ENCODE measurements around the gene MT1B.
"Not testable (repeated sequence)": the region's sequence is repeated elsewhere in the genome, so short reads cannot be mapped to it uniquely, and the experiment has no call there.

The MT1B gene

DNA sequence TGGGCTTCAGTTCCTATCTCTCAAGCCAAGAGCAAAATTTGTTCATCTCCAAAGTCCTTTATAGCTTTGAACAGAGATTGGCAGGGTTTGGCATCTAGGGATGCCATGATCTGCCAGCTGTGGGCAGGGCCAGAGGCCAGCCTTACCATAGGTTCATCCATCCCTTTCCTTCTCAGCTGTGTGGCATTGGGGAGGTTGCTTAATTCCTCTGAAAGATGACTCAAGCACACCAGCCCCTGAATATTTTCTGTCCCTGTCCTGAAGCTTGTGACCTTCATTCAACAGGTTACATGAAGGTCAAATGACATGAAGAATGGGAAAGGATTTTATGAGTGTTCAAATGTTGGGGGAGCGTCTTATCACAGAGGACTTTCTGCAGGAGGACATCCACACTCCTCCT lies 12.8 kb downstream of the MT1B start:
- ATAC-seq: no peak
- peaks cover 34% of the 10 kb centered on the region for H3K4me1 Mint-ChIP-seq
- no peak overlapping the region for H3K27ac Mint-ChIP-seq
- H3K4me3 Mint-ChIP-seq: no peak overlapping the region
- H3K27me3 Mint-ChIP-seq: peaks cover 82% of the 10 kb centered on the region
- no peaks in the 10 kb centered on the region for H3K9me3 Mint-ChIP-seq
- no peaks in the 10 kb centered on the region for H3K36me3 Mint-ChIP-seq

- ATAC-seq, H3K36me3 Mint-ChIP-seq, H3K27ac Mint-ChIP-seq, H3K4me3 Mint-ChIP-seq, H3K9me3 Mint-ChIP-seq: not testable (repeated sequence)
- peaks cover 39% of the 10 kb centered on the region for H3K4me1 Mint-ChIP-seq
- peaks cover 92% of the 10 kb centered on the region for H3K27me3 Mint-ChIP-seq
Measured at GRCh38 chr16:56665286-56666261, 13.9 kb downstream of the MT1B start.

DNA sequence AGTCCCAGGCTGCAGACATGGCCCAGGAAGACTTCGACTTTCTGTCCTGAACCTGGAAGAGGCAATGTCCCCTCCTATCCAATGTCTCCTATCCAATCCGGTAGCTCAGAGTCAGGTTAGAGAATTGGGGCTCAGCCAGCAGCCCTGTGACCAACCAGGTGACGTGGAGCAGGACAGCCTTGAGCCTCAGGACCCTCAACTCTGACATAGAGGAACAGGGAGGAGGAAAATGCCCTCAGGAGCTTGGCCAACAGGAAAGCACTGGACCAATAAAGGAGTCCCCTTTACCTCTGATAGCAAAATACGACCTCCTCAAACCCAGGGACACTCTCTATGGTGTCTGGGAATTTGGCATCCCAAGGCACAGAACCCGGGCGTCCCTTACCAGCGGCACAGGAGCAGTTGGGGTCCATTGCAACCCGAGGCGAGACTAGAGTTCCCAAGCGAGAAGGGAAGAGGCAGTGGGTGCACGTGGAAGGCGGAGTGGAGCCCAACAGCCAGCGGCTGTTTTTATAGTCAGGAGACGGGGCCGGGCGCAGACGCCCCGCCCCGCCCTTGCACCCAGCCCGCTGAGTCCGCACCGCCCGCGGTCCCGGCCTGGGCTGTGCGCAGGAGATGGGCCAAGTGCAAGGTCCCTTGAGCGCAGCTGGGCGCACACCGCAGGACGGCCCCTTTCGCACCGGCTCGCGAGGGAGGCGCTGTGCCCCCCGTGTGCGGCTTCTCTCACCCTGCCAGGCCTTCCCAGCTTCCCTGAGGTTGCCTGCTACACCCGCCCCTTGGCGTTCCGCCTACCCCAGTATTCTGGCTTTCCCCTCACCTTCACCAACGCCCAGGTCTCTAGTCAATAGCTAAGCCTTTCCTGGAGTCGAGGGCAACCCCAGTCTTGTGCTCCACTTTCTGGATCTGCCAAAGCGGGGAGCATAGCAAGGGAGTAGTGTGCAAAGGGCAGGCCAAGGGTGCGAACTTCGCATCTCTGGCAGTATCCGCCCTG lies 16.2 kb downstream of the MT1B start, which contains the start of gene MT1G:
TSS of gene MT1G (minus strand) at position 485 of the 991 bp plus-strand sequence. CDS start at position 413, 72 bp downstream.
- Mint-ChIP-seq H3K36me3 (no peaks in the 10 kb centered on the region), H3K4me3 (no peak within 1 kb of the TSS), H3K9me3 (no peaks in the 10 kb centered on the region), H3K4me1 (peaks cover 32% of the 10 kb centered on the region), H3K27ac (no peak within 1 kb of the TSS), H3K27me3 (peaks cover 96% of the 10 kb centered on the region)
- peak; percentile 34 for ATAC-seq

DNA sequence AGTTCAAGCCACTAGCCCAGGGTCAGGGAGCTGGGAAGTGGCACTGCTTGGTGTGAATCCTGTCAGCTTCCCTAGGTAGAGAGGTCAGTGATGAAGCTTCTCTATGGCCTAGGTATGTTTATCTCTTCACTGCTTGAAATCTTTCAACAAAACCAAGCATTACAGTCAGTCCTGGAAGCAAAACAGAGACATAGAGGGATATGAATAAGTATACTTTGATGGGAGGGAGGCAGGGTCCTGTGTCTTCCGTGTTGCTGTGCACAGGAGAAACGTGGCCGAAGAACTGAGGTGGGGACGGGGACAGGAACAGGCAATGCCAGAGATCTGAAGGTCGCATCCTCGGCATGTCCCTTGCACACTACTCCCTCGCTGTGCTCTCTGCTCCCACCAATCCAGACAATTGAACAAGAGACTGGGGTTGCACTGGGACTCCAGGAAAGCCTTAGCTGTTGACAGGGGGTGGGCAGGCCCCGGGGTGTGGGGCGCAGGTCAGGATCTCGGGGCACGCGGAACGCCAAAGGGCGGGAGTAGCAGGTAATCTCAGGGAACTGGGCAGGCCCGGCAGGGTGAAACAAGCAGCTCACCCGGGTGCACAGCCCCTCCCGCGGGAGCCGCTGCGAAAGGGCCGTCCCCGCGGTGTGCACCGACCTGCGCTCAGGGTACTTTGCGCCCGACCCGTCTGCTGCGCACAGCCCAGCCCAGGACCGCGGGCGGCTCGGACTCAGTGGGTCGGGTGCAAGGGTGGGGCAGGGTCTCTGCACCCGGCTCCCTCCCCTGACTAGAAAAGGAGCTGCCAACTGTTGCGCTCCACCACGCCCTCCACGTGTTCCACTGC lies 17.5 kb downstream of the MT1B start, which contains the start of gene MT1H:
TSS of gene MT1H (plus strand) at position 810 of the 835 bp plus-strand sequence. CDS start 71 bp downstream, outside the sequence.
- H3K27ac Mint-ChIP-seq: no peak within 1 kb of the TSS
- H3K9me3 Mint-ChIP-seq: no peaks in the 10 kb centered on the region
- peak within 1 kb of the TSS; percentile 46 for H3K4me3 Mint-ChIP-seq
- H3K27me3 Mint-ChIP-seq: peaks cover 93% of the 10 kb centered on the region
- no peaks in the 10 kb centered on the region for H3K36me3 Mint-ChIP-seq
- peak; percentile 52 for ATAC-seq
- H3K4me1 Mint-ChIP-seq: peaks cover 24% of the 10 kb centered on the region

GRCh38 chr16:56669840-56670619 lies 18.3 kb downstream of the MT1B start:
- Mint-ChIP-seq H3K27me3 (peaks cover 93% of the 10 kb centered on the region), H3K36me3 (no peaks in the 10 kb centered on the region), H3K27ac (no peak overlapping the region), H3K4me1 (peaks cover 24% of the 10 kb centered on the region), H3K4me3 (peak overlapping the region; percentile 46), H3K9me3 (no peaks in the 10 kb centered on the region)
- no peak for ATAC-seq

- Mint-ChIP-seq H3K4me3 (no peak overlapping the region), H3K27me3 (peaks cover 93% of the 10 kb centered on the region), H3K9me3 (no peaks in the 10 kb centered on the region), H3K4me1 (peaks cover 29% of the 10 kb centered on the region), H3K27ac (no peak overlapping the region), H3K36me3 (no peaks in the 10 kb centered on the region)
- no peak for ATAC-seq
Measured at GRCh38 chr16:56670620-56670934, 18.9 kb downstream of the MT1B start.

DNA sequence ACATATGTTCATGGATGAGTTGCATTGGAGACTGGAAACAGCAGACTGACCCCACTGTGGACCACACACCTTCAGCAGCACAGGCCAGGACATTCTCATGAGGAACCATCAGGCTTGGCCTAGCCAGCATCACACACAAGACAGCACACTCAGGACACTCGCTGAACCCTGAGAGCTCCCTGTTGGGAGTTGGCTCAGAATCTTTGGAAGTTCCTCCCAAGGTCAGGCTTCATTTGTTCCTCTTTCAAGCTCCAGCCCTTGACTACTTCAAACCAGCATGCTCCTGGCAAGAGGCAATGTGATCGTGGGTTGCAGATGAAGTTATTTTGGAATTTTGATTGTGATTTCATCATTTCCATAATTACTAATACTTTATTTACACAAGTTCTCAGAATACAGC lies 20.0 kb downstream of the MT1B start:
- Mint-ChIP-seq H3K4me1 (peaks cover 40% of the 10 kb centered on the region), H3K27me3 (peaks cover 93% of the 10 kb centered on the region)
- H3K9me3 Mint-ChIP-seq, H3K27ac Mint-ChIP-seq, ATAC-seq, H3K36me3 Mint-ChIP-seq, H3K4me3 Mint-ChIP-seq: not testable (repeated sequence)

DNA sequence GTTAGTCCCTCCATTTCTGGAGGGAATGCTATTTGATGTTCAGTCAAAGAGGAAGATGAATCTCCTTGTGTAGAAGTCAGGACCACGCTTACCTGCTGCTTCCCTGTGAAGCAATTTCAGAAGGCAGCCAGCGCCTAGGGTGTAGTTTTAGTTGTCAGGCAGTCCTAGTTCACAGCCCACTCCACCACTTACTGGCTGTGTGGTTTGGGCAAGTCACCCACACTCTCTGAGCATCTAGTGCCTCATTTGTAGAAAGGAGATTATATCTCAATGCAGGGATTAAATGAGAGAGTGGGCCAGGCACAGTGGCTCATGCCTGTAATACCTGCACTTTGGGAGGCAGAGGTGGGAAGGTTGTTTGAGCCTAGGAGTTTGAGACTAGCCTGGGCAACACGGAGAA lies 20.5 kb downstream of the MT1B start:
- peaks cover 92% of the 10 kb centered on the region for H3K27me3 Mint-ChIP-seq
- peaks cover 40% of the 10 kb centered on the region for H3K4me1 Mint-ChIP-seq
- H3K4me3 Mint-ChIP-seq, H3K9me3 Mint-ChIP-seq, H3K36me3 Mint-ChIP-seq, ATAC-seq, H3K27ac Mint-ChIP-seq: not testable (repeated sequence)

DNA sequence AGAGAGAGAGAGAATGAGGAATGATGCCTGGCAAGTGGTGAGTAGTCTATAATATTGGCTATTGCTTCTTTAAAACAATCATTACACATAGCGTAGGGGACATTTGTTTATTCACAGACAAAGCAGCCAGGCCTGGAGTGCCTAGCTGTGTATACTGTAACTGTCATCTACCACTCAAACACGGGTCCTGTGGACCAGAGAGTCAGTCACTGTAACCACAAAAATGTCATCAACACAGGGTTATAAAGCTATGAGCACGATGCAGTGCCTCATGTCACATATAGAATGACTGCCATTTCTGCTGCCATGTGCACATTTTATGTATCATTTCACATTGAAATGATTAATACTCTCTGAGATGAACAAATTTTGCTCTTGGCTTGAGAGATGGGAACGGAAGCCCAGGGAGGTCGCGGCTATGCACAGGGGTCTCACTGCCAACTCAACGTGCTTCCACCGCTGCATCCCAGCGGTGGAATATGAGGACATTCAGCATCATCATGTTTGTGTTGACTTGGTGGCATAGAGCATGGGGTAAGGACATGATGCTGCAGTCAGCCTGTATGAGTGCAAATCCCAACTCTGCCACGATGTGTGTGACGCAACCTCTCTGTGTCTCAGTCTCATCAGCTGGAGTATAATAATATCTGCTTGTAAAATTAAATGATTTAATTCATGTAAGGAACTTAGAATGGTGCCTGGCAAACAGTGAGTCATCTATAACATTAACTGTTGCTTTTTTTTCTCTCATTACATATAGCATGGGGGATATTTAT lies 21.3 kb downstream of the MT1B start:
- Mint-ChIP-seq H3K27me3 (peaks cover 84% of the 10 kb centered on the region), H3K27ac (no peak overlapping the region), H3K4me1 (peaks cover 36% of the 10 kb centered on the region), H3K4me3 (no peak overlapping the region), H3K9me3 (no peaks in the 10 kb centered on the region), H3K36me3 (no peaks in the 10 kb centered on the region)
- no peak for ATAC-seq

DNA sequence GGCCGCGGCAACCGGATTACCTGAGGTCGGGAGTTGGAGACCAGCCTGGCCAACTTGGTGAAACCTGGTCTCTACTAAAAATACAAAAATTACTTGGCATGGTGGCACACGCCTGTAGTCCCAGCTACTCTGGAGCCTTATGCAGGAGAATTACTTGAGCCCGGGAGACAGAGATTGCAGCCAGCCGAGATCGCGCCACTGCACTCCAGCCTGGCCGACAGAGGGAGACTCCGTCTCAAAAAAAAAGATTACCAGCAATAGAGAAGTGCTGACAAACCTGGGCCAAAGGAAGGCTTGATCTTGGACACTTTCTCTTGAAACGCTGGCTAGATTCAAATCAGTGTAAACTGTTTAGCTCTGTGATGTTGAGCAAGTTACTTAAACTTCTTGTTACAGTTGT lies 22.2 kb downstream of the MT1B start:
- Mint-ChIP-seq H3K4me1 (peaks cover 26% of the 10 kb centered on the region), H3K9me3 (no peaks in the 10 kb centered on the region), H3K27ac (no peak overlapping the region), H3K4me3 (no peak overlapping the region), H3K36me3 (no peaks in the 10 kb centered on the region), H3K27me3 (peaks cover 74% of the 10 kb centered on the region)
- ATAC-seq: no peak

- Mint-ChIP-seq H3K27me3 (peaks cover 68% of the 10 kb centered on the region), H3K4me1 (peaks cover 20% of the 10 kb centered on the region)
- H3K36me3 Mint-ChIP-seq, ATAC-seq, H3K9me3 Mint-ChIP-seq, H3K27ac Mint-ChIP-seq, H3K4me3 Mint-ChIP-seq: not testable (repeated sequence)
Measured at GRCh38 chr16:56674570-56674969, 22.9 kb downstream of the MT1B start.

- ATAC-seq: no peak
- Mint-ChIP-seq H3K4me3 (peak overlapping the region; percentile 72), H3K4me1 (peaks cover 15% of the 10 kb centered on the region), H3K9me3 (no peaks in the 10 kb centered on the region), H3K27me3 (peaks cover 56% of the 10 kb centered on the region), H3K27ac (no peak overlapping the region), H3K36me3 (no peaks in the 10 kb centered on the region)
Measured at GRCh38 chr16:56675685-56676210, 24.1 kb downstream of the MT1B start.

DNA sequence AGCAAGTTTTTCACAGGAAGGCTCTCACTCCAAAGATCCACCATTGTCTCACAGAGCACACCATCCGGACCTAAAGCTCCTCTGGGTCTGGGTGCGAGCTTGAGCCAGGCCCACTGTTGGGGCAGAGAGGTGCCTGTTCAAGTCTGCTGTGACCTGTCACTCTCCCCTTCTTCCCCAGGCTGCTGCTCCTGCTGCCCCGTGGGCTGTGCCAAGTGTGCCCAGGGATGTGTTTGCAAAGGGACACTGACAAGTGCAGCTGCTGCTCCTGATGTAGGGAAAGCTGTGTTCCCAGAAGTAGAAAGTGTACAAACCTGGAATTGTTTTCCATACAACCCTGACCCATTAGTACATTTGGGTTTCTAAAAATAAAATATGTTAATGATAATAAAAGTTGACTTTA lies 25.8 kb downstream of the MT1B start:
- H3K36me3 Mint-ChIP-seq: no peaks in the 10 kb centered on the region
- H3K4me3 Mint-ChIP-seq: no peak overlapping the region
- H3K4me1 Mint-ChIP-seq: peaks cover 28% of the 10 kb centered on the region

More for the DNA sequence above, 25.8 kb downstream of the MT1B start:
- H3K9me3 Mint-ChIP-seq: no peaks in the 10 kb centered on the region
- H3K27me3 Mint-ChIP-seq: peaks cover 43% of the 10 kb centered on the region
- no peak overlapping the region for H3K27ac Mint-ChIP-seq
- ATAC-seq: no peak
